Activated gamma-delta T cell (primary cell): ENCODE measurements around the gene STUM.
"Not testable (repeated sequence)": the region's sequence is repeated elsewhere in the genome, so short reads cannot be mapped to it uniquely, and the experiment has no call there.

Source experiments
- DNase-seq: peaks from one replicate; lab custom pipeline; 2025; lab: John Stamatoyannopoulos, UW
- total RNA-seq, 2 donors: gene quantifications; one replicate each; lab custom pipeline; 2026; lab: John Stamatoyannopoulos, UW

STUM gene
- 0.10 to 0.17 reads per million in 2 donors for total RNA-seq

DNA sequence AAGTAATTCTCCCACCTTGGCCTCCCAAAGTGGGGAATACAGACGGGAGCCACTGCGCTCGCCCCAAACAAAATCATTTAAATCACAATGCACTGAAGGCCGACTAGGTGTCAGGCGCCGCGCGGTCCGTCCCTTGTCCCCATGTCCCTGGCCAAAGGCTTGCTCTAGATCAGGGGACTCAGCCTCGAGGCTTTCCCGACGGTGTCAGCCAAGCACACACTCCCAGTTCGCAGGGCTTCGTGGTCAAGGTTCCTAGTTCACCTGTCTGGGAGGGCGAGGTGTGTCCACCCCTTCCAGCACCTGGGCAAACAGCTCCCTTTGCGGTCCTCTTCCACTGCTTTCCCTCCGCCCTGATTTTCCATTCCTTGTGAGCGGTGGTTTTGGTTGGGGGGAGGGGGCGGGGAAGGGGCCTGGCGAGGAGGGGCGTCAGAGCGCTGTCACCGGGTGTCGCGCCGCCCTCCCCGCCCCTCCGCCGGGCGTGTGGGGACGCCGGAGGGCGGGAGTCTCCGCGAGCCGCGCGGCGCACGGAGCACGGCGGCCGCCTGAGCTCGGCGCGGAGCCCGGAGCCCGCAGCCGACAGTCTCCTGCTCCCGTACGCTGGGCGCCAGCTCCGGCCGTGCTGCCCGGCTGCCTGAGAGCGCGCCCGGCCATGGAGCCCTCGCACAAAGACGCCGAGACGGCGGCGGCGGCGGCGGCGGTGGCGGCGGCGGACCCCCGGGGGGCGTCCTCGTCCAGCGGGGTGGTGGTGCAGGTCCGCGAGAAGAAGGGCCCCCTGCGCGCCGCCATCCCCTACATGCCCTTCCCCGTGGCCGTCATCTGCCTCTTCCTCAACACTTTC lies at the start of gene STUM:
TSS of gene STUM (plus strand) at position 509 of the 838 bp plus-strand sequence. CDS start at position 650, 141 bp downstream.
- no peak for DNase-seq

- not testable (repeated sequence) for DNase-seq
Measured at GRCh38 chr1:226499699-226500098, 48.9 kb upstream of the STUM start.

GRCh38 chr1:226506021-226506420 lies 42.5 kb upstream of the STUM start:
- no peak for DNase-seq

- no peak for DNase-seq
Measured at GRCh38 chr1:226506921-226507320, 41.6 kb upstream of the STUM start.

GRCh38 chr1:226510453-226510852 lies 38.1 kb upstream of the STUM start:
- no peak for DNase-seq

DNA sequence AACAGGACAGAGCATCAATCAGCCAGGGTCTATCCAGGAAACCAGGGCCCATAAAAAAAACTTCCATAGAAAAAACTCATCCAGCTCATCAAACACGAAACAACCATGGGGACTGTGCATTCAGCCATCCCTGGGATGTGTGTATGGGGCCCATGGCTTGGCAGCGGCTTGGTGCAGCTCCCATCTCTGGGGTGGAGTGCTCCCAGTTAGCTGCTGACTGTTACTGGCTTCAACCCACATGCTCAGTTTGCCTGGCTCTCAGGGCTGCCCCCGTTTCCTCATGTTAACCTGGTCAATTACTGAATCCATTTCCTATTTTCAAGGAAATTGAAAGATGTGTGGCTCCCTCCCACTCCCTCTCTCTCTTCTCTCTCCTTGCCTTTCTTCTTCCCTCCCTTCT lies 37.3 kb upstream of the STUM start:
- no peak for DNase-seq

- DNase-seq, result no peak
Measured at GRCh38 chr1:226512076-226512728, 36.4 kb upstream of the STUM start.

DNA sequence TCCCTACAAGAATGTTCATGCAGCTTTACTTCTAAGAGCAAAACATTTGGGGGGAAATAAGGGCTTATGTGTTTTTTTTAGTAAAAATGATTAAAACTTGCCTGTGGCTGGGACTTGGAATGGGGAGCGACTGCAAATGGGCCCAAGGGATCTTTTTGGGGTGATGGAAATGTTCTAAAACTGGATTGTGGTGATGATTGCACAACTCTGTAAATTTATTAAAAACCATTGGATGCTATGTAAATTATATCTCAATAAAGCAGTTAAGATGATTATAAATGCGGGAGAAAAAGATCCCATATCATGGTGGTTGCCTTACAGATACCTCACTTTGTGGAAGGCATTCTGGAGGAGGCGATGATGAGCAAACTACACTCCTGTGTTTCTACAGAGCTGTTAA lies 30.2 kb upstream of the STUM start:
- no peak for DNase-seq

DNA sequence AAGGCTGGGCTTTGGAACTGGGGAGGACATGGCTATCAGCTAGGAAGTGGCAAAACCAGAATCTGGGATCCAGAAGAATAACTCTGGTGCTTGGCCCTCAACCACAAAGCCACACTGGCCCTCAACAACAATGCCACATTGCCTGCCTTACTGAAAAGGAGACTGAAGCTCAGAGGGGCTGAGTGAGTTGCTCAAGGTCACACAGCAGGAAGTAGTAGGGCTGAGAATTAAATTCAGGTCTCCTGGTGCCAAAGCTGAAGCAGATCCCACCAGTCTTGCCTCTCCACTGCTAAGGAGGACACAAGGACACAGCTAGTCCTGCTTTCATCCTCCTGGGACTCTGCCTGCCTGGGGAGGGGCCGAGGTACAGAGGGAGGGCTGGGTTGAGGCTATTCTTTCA lies 29.4 kb upstream of the STUM start:
- no peak for DNase-seq

DNA sequence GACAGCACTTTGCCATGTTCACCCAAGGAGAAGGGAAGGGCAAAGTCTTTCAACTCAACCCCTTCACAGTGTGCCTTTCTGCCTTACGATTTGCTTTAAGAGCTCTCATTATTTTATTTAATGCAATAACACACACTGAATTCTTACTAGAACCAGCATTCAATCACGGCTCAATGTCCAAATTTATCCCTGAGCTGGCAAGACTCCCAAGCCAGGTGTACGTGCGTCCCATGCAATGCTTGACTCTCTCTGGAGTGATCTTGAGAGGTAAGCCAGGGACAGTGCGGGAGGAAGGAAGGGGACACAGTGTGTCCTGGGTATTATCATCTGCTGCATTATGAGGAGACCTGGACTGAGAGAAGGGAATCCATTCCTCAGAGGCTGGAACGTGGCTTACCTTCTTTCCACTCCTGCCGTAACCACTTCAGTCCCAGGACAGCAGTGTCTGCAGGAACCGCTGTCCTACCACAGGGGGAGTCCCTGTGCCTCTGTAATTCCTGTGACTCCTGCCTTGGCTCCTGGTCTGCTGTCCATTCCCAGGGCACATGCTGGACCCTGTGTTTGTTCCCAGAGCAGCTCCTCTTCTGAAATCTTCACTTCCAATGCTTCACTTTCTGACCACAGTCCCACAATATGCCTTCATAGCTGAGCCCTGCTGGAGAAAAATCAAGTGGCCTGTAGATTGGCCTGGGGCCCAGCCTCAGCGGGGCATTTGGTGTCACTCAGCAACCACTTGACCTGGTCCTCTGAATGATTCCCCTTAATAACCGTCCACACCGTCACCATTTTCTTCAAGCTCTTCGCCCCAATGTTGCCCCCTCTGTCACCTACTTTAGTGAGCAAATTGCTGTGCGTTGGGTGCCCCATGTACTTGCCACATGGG lies 28.6 kb upstream of the STUM start:
- no peak for DNase-seq

DNA sequence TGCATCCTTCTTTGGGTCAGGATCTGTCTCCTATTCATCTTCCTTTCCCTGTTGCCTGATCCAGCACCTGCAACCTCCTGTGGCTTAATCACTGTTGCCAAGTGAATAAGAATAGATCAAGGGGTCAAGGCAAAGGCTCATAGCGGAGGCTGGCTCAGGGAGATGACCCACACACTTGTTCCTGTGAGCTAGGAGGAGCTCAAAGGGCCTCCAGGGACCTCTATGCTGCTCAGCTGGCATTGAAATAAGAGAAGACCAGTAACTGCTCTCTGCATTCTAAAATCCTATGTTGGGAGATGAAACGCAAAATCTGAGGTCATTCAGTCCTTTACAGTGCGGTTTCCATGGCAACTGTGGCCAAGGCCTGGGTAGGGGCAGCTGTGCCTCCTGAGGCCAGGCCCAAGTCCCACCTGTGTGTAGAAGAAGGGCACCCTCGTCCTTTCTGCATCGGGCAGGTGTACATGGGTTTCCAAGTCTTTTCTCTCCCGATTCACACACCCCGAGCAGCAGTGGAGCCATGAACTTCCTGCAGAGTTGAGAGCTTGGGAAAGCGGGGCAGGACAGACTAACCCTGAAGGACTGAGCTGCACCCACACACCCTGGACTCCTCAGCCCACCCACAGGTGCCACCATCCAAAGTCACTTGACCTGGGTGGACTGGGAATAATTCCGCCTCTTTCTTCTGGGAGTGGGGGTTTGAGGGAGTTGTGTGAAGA lies 27.8 kb upstream of the STUM start:
- DNase-seq, result no peak

DNA sequence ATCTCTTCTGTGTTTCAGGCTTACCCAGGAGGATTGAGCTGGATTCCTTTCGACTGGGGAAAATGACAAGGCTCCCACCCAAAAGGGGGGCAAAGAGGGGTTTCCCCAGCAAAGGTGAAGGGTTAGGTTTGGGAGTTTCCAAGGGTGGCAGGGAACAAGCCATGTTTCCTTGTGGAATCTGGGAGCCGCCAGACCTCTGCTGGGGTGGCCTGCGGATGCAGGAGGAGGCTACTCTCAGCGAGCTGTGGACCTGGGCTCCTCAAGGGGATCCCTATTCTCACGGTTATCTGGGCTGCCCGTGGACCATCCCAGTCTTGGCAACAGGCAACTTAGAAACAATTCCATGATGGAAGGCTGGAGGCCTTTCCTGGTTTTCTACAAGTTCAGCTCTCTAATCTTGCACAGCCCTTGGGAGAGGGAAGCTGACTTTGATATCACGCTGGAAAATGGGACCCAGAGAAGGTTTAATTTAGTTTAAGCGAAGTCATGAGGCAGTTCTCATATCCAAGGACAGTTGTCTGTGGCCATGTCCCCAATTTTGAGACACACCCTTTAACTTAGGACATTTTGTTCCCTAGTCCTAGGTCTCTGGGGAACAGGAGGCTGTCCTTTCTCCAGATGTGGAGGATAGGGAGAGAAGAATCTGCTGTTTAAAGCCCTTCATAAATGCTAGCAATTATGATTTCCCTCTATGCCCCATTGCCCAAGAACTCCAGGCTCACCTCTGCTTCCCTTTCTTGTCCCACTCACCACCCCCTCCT lies 24.7 kb upstream of the STUM start:
- DNase-seq, result no peak

- DNase-seq, result no peak
Measured at GRCh38 chr1:226524547-226524946, 24.0 kb upstream of the STUM start.

- no peak for DNase-seq
Measured at GRCh38 chr1:226525750-226526149, 22.8 kb upstream of the STUM start.

- no peak for DNase-seq
Measured at GRCh38 chr1:226526801-226527595, 21.6 kb upstream of the STUM start.

GRCh38 chr1:226529891-226530290 lies 18.7 kb upstream of the STUM start:
- DNase-seq, result no peak

GRCh38 chr1:226530591-226530990 lies 18.0 kb upstream of the STUM start:
- no peak for DNase-seq

DNA sequence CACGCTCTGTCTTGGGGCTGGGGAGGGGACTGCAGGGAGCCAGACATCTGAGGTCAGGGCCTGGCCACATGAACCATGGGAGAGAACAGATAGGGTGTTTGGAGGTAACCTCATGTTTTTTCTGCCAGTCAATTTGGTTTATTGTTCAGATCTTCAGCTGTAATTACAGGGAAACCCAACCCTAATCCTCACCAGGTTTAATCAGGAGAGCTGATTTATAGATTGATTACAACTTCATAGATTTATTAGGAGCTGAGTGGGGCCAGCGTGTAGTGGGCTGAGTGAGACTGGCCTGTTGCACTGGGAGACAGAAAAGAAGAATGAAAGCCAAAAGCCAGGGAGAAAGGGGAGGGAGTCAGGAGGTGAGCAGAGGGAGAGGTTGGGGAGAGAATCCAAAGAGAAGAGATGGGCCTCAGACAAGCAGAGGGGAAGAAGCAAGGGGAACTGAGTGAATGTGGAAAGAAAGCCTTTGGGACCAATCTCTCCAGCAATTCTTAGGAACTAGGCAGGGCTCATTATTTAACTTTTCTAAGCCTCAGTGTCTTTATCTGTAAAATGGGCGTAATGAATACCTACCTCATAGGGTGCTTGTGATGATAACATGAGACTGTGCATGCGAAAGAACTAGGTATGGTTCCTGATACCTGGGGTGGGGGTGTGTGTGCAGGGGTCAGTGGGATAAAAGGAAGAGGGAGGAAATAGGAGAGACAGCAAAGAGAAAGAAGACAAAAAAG lies 17.0 kb upstream of the STUM start:
- DNase-seq, result no peak

- no peak for DNase-seq
Measured at GRCh38 chr1:226532553-226532952, 16.0 kb upstream of the STUM start.
